ENCODE data around the gene NEURL2.

Gene NEURL2

GRCh38 chr20:45917790-45918141 lies 26.8 kb upstream of the NEURL2 start:
- Histone ChIP-seq H3F3A (ENCODE audit: low read depth) (no peaks in the 10 kb centered on the region), H2AFZ (ENCODE audit: low read length) (no peak overlapping the region), H3K27me3 (ENCODE audit: insufficient read depth, low read length, poor library complexity, severe bottlenecking) (no peaks in the 10 kb centered on the region), H3K9me3 (ENCODE audit: insufficient read depth, low read depth, low read length) (no peaks in the 10 kb centered on the region), H3K9ac (ENCODE audit: low read depth, low read length, poor library complexity, severe bottlenecking) (no peak overlapping the region), H3K4me2 (ENCODE audit: low read depth, low read length, poor library complexity, severe bottlenecking) (no peak overlapping the region), H4K20me1 (ENCODE audit: insufficient read depth, low read length, poor library complexity, severe bottlenecking) (no peaks in the 10 kb centered on the region), H3K79me2 (ENCODE audit: insufficient read depth, low read length) (no peaks in the 10 kb centered on the region), H3K36me3 (ENCODE audit: insufficient read depth, low read length) (no peaks in the 10 kb centered on the region), H3K4me3 (ENCODE audit: low read length, poor library complexity, severe bottlenecking) (no peak overlapping the region), H3K9me2 (replicated peaks; ENCODE audit: low read depth, low read length) (no peaks in the 10 kb centered on the region), H3K4me1 (ENCODE audit: insufficient read depth, low read length, poor library complexity, severe bottlenecking) (no peaks in the 10 kb centered on the region)
- TF ChIP-seq CTCF (conservative IDR thresholded peaks at IDR 0.05; ENCODE audit: low read length): no peak
- no peak for TF ChIP-seq EZH2phosphoT487 (IDR thresholded peaks at IDR 0.05; ENCODE audit: borderline replicate concordance)

GRCh38 chr20:45913116-45913515 lies 22.1 kb upstream of the NEURL2 start:
- H3K4me3 ChIP-seq (ENCODE audit: low read length, poor library complexity, severe bottlenecking): no peak overlapping the region

GRCh38 chr20:45912344-45912682 lies 21.3 kb upstream of the NEURL2 start:
- H3K9me3 ChIP-seq (ENCODE audit: insufficient read depth, low read depth, low read length): no peaks in the 10 kb centered on the region
- H3K4me3 ChIP-seq (ENCODE audit: low read length, poor library complexity, severe bottlenecking): peak overlapping the region; percentile 67
- H2AFZ ChIP-seq (ENCODE audit: low read length): peak overlapping the region; percentile 26; the same call in 1 of the 2 replicates
- H3K4me2 ChIP-seq (ENCODE audit: low read depth, low read length, poor library complexity, severe bottlenecking): peak overlapping the region; percentile 73
- no peaks in the 10 kb centered on the region for H3K36me3 ChIP-seq (ENCODE audit: insufficient read depth, low read length)
- no peaks in the 10 kb centered on the region for H3K27me3 ChIP-seq (ENCODE audit: insufficient read depth, low read length, poor library complexity, severe bottlenecking)
- H4K20me1 ChIP-seq (ENCODE audit: insufficient read depth, low read length, poor library complexity, severe bottlenecking): no peaks in the 10 kb centered on the region
- TF ChIP-seq EZH2phosphoT487 (IDR thresholded peaks at IDR 0.05; ENCODE audit: borderline replicate concordance) (no peak), CTCF (conservative IDR thresholded peaks at IDR 0.05; ENCODE audit: low read length) (no peak)
- peaks cover 9% of the 10 kb centered on the region for H3K4me1 ChIP-seq (ENCODE audit: insufficient read depth, low read length, poor library complexity, severe bottlenecking)
- H3K79me2 ChIP-seq (ENCODE audit: insufficient read depth, low read length): no peaks in the 10 kb centered on the region
- no peaks in the 10 kb centered on the region for H3K9me2 ChIP-seq (replicated peaks; ENCODE audit: low read depth, low read length)
- no peaks in the 10 kb centered on the region for H3F3A ChIP-seq (ENCODE audit: low read depth)
- H3K9ac ChIP-seq (ENCODE audit: low read depth, low read length, poor library complexity, severe bottlenecking): peak overlapping the region; percentile 21

More at GRCh38 chr20:45913116-45913515, 22.1 kb upstream of the NEURL2 start:
- Histone ChIP-seq H3K9me3 (ENCODE audit: insufficient read depth, low read depth, low read length) (no peaks in the 10 kb centered on the region), H3K4me2 (ENCODE audit: low read depth, low read length, poor library complexity, severe bottlenecking) (no peak overlapping the region), H4K20me1 (ENCODE audit: insufficient read depth, low read length, poor library complexity, severe bottlenecking) (no peaks in the 10 kb centered on the region), H3K4me1 (ENCODE audit: insufficient read depth, low read length, poor library complexity, severe bottlenecking) (peaks cover 9% of the 10 kb centered on the region), H2AFZ (ENCODE audit: low read length) (no peak overlapping the region), H3K27me3 (ENCODE audit: insufficient read depth, low read length, poor library complexity, severe bottlenecking) (no peaks in the 10 kb centered on the region), H3K9ac (ENCODE audit: low read depth, low read length, poor library complexity, severe bottlenecking) (no peak overlapping the region), H3K36me3 (ENCODE audit: insufficient read depth, low read length) (no peaks in the 10 kb centered on the region), H3F3A (ENCODE audit: low read depth) (no peaks in the 10 kb centered on the region), H3K79me2 (ENCODE audit: insufficient read depth, low read length) (no peaks in the 10 kb centered on the region), H3K9me2 (replicated peaks; ENCODE audit: low read depth, low read length) (no peaks in the 10 kb centered on the region)
- no peak for TF ChIP-seq EZH2phosphoT487 (IDR thresholded peaks at IDR 0.05; ENCODE audit: borderline replicate concordance)
- no peak for TF ChIP-seq CTCF (conservative IDR thresholded peaks at IDR 0.05; ENCODE audit: low read length)
